ENCODE measurements around the gene MIAT.

Gene MIAT

DNA sequence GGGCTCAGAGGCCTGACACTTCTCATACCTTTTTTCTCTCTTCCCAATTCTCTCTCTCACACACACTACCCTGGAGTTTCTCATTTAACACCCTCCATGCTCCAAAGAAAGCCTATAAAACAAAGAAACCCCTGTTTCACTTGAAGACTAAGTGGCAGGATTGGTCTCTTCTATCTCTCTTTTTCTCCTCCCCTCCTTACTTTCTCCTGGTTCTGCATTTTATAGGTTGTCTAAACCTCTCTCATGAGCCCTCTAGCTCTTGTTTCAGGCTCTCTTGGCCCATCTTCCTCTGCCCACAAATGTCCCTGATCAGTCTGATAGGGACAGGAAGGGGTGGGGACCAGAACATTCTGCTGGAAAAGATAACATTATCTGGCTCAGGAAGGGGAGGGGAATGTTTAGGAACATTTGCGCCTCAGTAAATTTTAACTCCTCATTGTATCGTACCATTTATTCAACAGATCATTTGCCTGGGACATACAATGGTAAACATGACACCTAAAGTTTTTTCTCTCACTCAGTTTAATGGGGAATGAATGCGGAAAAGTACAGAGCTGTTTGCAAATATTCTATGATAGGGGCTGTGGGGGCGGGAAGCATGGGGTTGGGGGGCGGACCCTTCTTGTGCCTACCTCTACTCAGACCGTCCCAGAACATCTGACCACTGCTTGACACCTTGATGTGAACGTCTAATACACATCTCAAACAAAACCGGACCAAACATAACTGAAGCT is 24.8 kb upstream of the MIAT start:
- DNase-seq (ENCODE audit: low spot score) = no peak

DNA sequence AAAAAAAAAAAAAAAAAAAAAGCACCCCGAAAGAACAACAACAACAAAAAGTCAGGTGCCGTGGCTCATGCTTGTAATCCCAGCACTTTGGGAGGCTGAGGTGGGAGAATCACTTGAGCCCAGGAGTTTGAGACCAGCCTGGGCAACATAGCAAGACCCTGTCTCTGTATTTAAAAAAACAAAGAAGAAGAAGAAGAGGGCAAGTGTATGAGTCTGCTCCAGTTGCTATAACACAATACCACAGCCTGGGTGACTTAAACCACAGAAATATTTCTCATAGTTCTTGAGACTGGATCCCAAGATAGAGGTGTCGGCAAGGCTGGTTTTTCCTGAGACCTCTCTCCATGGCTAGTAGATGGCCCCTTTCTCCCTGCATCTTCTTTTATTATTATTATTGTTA is 23.2 kb upstream of the MIAT start:
- DNase-seq (ENCODE audit: low spot score) = no peak

DNA sequence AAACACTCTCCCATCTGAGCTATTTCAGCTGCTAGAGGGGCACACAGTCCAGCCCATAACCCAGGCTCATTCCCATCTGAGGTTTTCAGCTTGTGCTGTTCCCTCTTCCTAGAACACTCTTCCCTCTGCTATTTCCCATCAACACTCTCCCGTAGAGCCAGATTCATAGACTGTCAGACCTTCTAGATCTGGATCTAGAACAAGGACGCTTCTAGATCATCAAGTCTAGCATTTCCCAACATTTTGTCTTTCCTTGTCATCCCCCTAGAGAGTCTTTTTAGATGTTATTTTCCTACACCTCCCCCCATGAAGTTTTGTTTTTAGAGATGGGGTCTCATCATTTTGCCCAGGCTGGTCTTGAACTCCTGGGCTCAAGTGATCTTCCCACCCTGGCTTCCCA is 22.3 kb upstream of the MIAT start:
- no peak for DNase-seq (ENCODE audit: low spot score)

DNA sequence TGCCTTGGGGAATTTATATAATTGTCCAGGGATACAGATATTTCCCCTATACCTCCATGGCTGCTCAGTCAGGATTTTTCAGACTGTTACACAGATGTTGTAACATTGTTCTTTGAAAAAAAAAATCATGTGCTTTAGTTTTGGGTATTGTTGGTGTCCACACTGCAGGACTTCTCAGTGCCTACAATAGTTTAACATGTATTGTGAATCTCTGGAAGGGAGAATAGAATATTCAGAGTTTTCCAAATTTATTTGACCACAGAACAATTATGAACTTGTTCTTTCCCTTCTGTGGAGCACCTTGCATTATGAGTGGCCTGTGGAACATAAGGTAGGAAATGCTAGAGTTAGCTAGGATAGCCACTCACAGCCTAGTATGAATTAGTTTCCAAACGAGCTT is 21.1 kb upstream of the MIAT start:
- DNase-seq (ENCODE audit: low spot score) = no peak

DNA sequence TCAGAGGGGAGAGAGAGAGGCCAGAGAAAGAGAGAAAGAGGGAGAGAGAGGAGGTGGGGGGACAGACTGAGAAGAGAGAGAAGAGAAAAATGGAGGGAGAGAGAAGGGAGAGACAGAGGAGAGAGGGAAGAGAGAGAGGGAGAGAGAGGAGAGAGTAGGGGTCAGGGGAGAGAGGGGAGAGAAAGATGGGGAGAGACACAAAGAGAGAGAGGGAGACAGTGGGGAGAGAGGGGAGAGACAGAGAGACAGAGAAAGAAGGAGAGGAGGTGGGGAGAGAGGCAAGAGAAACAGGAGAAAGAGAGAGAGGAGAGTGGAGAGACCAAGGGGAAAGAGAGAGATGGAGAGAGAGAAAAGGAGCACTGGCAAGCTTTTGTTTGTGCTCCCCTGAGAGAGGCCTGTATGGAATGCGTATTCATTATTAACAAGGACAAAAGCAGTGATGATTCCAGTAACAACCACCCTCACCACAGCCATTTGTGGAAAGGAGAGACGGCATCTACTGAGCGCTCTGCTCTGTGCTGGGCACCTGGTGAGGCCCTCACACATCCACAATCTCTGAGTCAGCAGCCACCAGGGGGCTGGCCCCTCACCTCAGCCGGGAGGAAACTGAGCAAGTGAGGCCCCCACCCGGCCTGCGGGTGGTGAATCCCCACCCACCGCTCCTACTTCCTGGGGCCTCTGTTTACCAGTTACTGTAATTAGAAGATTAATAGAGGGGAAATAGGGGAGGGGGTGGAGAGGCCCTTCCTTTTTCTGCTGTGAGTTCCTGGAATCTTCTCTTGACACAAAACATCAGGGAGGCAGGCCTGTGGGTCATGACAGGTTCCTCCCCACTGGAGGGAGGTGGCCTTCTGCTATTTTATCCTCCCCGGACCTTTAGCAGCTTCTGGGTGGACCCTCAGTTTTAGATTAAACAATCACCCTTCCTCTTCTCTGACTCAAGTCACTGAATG is 14.6 kb upstream of the MIAT start:
- DNase-seq (ENCODE audit: low spot score) = no peak

DNA sequence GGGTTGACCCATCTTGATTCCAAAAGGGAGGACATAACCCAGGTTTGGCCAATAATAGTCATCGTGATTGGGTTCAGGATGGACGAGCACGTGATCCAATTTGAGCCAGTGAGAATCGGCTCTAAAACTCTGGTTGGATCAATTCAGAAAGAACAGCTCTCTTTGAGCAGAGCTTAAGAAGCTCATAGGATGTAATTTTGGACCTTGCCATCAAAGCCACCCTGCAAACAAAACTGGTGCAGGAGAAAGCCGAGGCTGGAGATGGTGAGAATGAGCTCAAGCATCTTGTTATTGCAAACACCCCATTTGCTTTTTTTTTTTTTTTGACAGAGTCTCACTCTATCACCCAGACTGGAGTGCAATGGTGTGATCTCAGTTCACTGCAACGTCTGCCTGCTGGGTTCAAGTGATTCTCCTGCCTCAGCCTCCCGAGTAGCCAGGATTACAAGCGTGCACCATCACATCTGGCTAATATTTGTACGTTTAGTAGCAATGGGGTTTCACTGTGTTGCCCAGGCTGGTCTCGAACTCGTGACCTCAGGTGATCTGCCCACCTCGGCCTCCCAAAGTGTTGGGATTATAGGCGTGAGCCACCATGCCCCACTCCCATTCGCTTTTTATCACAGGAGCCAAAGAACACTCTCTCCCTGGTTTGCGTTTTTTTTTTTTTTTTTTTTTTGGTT is 13.8 kb upstream of the MIAT start:
- no peak for DNase-seq (ENCODE audit: low spot score)

DNA sequence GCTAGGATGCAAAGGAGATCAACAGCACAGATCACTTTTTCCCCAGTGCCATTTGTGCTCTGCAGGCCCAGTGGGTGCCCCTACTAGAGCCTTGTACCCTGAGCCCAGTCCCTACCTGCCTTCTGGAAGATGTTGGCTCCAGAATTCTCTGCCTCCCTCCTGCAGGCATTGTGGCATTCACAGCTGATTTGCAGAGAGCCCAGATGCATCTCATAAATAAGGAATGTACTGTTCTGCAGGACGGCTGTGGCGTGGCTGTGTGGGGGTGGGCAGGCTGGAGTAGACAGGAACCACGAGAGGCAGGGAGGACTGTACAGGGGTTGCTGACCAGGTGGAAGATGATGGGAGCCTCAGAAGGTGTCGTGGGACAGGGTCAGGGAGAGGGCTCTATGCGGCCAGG is 11.2 kb upstream of the MIAT start:
- peak; percentile 58 for DNase-seq (ENCODE audit: low spot score)

DNA sequence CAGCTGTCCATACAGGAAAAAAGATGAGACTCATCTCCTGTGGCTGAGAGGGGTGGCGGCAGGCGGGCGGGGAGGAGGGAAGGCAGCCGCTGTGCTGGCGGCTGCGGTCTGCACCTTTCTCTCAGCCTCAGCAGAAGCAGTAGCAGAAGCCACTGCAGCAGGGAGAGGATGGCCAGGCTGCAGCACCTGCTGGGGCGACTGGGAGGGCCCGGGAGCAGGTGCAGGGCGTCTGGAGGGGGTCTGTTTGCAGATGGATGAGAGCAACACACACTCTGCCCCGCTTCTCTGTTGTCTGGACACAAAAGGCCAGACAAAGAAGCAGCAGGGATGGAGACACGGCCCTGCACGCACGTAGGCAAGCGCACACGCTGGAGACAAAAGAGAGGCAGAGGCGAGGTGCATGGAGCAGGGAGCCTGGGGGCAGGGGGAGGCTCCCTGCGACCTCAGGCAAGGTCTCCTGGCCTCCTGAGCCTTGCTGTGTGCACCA is 9.3 kb upstream of the MIAT start:
- DNase-seq (ENCODE audit: low spot score) = no peak

DNA sequence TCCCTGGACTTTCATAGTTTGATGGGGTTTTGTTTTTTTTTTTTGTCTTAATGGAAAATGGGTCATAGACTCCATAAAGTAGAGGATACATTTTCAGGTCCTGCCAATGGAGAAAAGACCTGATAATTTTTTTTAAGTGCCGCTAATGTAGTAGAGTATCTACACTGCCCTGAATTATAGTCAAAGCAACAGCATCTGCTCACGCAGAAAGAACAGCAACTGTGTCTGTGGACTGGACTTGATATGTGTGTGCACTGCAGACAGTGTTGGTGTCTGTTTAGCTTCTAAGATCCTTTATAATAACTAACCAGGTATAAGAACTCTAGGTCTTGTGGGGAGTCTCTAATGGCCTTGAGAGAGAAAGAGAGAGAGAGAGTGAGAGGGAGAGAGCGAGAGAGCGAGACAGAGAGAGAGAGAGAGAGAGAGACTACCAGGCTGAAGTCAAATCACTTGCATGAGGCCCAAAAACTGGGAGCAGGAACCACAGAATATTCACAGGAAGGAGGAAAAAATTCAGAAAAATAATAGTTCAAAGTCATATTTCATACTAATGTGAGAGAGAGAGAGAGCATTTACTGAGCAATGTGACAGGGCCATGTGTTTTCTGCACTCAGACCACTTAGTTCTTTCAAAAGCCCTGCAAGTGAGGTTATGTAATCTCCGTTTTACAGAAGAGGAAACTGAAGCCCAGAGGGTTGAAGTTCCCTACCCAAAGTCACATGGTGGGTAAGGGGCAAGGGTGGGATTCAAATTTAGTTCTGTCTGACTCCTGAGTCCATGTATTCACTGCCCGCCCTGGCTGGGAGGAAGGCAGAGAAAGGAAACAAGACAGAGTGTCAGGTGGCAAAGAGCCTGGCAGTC is 8.6 kb upstream of the MIAT start:
- DNase-seq (ENCODE audit: low spot score) = no peak

DNA sequence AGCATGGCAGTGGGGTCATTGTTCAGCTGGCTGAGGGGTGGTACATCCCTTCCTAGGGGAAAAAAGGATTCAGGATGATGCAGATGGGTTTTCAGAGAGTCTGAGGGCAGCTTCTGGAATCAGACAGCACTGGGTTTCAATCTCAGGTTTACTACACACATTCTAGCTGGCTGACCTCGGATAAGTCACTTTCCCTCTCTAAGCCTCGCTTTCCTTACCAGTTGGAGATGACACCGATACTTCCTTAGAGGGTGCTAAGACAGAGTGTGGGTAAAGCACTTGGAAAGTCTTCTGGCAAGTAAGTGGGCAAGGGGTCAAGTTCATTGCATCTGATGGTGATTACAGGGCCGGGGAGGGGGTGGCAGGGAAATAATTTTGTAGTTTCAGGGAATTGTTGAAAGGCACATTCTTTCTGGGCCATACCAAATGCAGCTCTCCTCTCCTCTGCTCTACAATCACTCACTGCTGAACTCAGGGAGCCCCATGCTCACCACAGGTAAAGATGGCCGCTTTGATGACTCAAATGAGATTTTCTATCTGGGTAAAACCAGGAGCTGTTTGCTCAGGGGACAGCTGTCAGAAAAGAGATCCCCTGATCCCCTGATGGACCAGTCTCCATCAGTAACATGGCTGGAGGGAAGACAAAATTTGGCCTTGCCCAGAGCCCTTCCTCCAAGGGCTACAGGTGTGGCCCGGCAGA is 6.5 kb upstream of the MIAT start:
- no peak for DNase-seq (ENCODE audit: low spot score)

DNA sequence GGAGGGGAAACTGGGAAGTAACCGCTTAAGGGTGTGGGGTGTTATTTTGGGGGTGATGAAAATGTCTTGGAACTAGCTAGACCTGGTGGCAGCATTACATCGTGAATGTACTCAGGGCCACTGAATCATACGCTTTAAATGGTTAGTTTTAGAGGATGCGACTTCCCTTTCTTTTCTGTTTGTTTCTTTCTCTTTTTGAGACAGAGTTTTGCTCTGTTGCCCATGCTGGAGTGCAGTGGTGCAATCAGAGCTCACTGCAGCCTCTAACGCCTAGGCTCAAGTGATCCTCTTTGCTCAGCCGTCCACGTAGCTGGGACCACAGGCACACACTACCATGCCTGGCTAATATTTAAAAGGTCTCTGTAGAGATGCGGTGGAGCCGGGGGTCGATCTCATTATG is 5.6 kb upstream of the MIAT start:
- no peak for DNase-seq (ENCODE audit: low spot score)

DNA sequence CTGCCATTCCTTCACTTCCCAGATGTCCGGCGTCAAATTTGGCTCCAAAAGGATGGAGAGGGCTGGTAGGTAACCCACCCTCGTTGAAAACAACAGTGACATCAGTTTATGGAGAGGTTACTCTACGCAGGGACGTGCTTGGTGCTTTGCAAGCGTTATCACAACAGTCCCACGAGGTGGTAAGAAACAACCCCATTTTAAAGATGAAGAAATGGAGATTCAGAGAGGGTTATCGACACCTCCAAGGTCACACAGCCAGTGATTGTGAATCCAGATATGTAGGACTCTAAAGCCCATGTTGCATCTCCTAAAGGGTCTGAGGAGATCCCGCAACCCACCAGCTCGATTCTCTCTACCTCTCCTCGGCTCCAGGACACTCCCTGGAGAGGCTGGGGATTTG is 773 bp downstream of the MIAT start:
- no peak for DNase-seq (ENCODE audit: low spot score)

DNA sequence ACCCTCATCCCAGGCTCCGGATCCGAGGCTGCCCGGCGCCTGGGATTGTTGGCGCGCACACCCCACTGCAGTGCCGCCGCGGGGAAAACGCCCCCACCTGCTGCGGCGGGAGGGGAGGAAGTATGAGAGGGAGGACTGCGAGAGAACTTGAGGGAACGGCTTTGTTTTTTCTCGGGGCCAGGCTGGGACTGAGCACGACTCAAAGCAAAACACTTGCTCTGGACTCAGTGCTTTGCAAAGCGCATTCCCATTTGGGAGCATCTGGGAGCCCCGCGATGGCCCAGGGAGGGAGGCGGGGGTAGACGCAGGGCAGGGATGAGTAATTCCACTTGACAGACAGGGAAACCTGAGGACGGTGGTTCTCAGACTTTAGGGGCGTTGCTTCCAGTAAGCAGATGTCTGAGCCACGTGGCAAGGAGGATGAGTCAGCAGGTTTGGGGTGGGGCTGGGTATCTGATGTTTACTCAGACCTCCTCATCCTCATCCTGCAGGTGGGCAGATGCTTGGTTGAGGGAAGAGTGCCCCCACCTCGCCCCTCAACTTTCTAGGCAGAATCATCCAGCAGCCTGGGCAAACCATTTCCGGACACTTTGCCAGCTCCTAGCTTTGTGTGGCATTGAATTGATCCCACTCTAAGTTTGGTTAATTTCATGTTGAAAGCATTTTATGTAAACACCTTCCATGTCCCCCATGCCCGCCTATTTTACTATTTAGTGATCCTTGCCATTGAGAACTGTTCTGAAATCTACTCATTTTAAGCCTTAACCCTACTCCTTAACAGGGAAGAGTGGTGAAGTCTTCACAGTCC is 1.5 kb downstream of the MIAT start:
- peak; percentile 87 for DNase-seq (ENCODE audit: low spot score)

DNA sequence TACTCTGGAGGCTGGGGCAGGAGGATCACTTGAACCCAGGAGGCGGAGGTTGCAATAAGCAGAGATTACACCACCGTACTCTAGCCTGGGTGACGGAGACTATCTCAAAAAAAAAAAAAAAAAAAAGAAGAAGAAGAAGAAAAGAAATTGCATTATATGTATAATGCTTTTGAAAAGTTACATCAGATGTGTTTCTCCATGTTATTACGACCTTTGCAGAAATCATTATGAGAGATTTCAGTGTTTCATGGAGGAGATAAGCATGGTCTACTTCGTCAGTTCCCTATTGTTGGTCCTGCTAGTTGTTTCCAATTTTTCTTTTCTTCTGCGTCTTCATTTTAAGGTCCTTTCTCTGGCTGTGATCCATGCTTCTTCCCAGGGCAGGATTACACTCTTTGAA is 3.0 kb downstream of the MIAT start:
- no peak for DNase-seq (ENCODE audit: low spot score)

DNA sequence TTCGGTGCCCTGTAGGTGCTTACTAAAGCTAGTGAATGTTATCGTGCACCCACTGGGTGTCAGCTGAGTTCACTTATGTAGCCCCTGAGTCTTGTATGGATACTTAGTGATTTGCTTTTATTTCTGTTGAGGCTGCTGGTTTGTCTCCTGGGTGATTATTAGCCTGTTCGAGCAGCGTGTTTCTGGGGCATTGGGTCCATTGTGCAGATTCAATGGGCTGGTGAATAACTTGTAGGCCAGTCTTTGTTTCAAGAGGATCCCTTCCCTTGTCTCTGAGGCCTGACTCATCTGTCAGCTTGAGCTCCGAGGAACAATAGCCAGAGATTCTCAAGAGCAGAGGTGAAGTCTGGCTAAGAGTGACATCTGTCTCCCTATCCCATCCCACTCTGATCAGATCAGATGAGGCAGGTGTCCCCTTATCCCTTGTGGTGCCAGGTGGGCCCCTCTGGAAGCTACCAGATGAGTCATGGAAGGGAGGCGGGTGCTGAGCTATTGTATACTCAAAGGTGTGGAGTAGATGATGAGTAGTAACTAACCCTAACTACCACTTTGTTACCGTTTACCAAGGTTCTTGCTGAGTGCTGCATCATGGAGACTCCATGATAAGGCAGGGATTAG is 3.7 kb downstream of the MIAT start:
- DNase-seq (ENCODE audit: low spot score) = no peak

DNA sequence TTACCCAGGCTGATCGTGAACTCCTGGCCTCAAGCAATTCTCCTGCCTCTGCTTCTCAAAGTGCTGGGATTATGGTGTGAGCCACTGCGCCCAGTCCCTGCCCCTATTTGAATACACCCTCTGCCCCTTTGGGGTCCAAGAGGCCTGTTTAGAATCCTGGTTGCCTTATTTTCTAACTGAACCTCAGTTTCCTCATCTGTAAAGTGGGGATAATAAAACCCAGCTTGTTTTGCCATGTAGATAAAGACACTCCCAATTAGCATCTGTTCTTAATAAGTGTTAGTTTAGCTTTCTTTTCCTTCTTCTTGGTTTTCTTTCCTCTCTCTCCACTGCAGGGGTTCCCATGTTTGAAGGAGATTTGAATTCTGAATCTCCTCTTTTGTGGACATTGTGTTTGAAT is 4.8 kb downstream of the MIAT start:
- DNase-seq (ENCODE audit: low spot score) = no peak

DNA sequence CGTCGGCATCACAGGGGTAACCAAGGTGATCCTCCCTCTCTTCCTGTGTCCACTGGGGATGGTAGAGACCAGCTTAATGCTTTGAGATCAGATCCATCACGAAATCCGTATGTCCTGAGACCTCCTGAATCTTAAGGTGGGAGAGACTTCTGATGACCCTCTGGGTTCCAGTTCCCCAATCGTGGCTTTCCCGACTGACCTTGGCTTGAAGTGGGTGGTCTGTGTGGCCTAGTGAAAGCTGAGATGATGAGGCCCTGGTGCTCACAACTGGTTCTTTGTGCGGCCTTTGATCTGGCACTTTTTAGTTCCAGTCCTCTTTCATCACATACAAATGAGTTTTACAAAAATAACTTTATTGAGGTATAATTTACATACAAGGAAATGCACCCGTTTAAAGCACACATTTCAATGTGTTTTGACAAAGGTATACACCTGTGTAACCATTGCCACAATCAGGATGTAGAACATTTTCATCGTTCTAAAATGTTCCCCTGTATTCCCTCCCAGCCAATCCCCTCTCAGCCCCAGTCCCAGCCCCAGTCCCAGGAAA is 6.1 kb downstream of the MIAT start:
- no peak for DNase-seq (ENCODE audit: low spot score)

DNA sequence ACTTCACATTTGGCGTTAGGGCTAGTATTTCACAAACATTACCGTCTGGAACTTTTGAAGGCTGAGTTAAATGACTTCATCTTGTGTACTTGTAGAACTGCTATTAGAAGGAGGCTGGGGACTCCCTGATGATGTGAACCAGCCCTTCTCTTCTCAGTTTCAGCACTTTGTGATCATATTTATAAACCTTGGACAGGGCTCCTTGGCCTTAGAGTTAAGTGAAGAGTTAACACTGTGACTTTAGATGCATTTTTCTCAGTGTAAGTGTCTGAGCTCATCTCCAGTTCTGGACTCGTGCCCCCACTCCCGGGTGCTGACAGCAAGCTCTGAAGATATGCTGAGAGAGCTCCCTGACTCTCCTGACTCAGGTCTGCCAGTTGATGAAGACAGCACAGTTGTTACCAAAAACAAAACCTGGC is 8.4 kb downstream of the MIAT start:
- peak; percentile 52 for DNase-seq (ENCODE audit: low spot score)

DNA sequence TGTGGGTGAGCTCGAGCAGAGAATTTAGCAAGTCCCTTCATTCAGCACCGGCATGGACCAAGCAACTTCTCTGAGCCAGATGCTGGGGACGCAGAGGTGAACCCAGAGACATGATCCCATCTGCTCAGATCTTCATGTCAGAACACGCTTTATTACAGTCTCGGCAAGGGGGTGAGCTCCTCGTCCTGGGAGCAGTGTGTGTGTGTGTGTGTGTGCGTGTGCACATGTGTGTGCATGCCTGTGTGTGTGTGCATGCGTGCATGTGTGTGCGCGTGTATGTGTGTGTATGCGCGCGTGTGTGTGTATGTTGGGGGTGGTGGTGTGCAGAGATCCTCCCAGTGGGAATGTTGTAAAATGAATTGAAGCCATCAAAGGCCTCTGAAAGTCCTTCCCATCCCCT is 9.8 kb downstream of the MIAT start:
- no peak for DNase-seq (ENCODE audit: low spot score)
